NCI-H1930 (cell line): Measurements from ENCODE around the gene CDX2.
"Not testable (repeated sequence)": the region's sequence is repeated elsewhere in the genome, so short reads cannot be mapped to it uniquely, and the experiment has no call there.

Experiments
- DNase-seq, 2 experiments: peaks; one replicate each; lab custom pipeline; 2025; lab: John Stamatoyannopoulos, UW

The CDX2 gene, protein sequence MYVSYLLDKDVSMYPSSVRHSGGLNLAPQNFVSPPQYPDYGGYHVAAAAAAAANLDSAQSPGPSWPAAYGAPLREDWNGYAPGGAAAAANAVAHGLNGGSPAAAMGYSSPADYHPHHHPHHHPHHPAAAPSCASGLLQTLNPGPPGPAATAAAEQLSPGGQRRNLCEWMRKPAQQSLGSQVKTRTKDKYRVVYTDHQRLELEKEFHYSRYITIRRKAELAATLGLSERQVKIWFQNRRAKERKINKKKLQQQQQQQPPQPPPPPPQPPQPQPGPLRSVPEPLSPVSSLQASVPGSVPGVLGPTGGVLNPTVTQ

DNA sequence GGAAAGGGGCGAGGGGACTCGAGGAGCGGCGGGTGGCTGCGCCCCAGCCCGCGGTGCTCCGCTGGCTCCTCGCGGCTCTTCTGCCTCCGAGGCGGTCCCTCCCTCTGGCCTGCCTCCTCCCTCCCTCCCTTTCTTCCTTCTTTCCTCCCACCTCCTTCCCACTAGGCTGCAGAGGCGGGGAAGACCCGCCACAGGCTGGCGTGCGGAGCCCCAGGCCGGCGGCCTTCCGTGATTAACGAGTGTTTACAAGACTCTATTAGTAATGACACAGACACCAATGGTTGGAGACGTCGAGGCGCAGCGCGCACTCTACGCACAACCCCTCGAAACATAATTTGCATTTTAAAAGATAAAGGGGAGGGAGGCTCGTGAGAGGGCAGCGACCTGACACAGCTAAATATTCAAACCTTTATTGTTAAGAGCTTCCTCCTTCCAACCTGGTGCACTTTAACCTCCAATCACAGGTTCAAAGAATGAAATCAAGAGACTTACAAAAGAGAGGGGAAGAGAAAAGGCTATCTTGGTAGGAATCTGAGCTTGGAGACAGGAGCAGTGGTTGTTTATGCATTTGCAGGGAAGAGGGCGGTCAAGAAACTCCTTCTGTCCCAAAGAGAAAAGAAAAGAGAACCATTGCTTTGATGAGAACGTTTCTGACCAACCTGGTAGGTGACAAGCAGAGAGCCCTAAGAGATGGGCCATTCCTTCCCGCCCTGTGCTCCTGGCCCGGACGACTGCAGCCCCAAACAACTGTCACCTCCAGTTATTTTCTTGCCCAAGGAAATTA lies at the start of gene CDX2:
CDX2 (minus strand) TSS at position 234 of the 784 bp plus-strand sequence. CDS start 309 bp downstream, outside the sequence.
- peak in 1 of 2 experiments; percentile 45 for DNase-seq

DNA sequence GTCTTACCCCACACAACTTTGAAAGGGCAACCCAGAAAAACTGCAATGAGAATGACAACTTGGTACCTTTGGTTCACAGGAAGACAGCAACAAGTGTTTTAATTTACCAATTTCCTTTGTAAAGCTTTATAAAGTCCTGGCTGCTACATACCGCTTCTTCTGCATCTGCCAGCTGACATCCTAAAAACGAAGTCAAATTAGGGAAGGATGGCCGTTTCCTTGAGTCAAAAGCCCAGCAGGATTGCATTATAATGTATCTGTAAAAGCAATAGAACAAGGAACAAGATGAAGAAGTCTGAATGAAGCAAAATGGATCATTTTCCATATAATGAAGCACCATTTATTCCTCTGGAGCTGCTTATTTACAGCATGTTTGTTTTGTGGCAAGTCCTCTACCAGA lies 45.2 kb upstream of the CDX2 start:
- DNase-seq, result no peak

DNA sequence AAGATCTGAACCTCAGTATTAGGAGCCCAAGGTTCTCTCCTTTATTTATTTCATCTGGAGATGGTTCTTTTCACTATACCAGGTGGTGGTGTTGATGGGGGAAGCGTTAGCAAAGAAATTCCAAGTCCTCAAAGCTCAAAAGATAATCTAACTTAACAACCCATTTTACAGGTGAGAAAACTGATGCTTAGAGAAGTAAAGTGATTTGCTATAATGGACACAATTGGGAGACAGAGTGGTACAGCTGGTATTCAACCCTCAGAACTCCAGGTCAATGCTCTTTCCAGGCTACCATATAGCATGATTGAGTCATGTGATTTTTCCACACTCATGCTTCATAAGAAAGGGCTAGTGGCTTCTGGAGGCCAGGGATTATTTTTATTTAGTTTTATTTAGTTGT lies 44.4 kb upstream of the CDX2 start:
- no peak for DNase-seq

DNA sequence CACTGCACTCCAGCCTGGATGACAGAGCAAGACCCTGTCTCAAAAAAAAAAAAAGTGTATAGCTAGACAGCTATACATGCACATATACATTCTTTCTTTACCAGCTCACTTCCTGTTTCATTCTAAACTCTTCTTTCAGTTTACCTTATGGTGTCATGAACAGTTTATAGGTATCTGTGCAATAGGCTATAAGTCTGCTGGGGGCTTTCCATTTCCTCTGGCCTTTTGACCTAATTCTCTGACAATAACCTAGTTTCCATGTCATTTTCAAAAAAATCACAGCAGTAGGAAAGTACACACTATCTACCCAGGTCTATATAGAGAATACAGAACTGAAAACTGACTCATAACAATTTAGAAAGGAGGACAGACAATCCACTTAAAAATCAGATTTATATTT lies 43.8 kb upstream of the CDX2 start:
- DNase-seq, result no peak

DNA sequence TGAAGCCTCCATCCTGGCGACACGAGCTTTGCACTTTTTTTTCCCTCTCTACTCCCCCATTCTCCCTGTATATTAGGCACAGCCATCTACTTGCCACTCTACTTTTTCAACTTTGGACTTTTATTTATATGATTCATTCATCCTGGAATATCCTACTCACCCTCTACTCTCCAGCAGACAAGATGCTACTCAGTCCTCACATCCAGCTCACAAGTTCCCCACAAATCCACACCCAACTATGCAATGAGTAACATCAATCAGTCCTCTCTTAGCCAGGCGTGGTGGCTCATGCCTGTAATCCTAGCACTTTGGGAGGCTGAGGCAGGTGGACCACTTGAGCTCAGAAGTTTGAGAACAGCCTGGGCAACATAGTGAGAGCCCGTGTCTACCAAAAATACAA lies 43.3 kb upstream of the CDX2 start:
- DNase-seq, result no peak

DNA sequence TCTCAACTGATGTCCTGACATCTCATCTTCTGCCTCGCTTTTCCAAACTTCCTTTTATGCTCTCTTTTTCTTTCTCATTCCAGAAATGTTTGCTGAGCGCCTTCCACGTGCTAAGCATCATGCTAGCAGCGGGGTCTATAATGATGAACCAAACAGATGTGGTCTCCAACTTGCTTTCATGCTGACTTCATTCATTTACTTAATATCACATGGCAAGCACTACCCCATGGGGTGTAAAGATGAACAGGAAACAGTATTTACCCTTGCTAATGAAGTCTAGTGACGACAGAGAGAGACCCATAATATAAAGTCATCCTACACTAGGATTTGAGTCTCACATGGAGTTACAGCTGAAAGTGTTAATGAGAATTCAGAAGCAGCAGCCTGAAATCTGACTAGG lies 40.9 kb upstream of the CDX2 start:
- DNase-seq, result no peak

DNA sequence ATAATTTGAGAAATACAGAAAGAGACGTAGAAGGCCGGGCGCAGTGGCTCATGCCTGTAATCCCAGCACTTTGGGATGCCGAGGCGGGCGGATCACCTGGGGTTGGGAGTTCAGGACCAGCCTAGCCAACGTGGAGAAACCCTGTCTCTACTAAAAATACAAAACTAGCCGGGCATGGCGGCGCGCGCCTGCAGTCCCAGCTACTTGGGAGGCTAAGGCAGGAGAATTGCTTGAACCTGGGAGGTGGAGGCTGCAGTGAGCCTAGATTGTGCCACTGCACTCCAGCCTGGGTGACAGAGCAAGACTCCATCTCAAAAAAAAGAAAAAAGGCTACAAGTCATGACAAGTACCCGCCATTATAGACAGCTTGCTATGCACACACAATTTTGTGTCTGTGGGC lies 35.9 kb upstream of the CDX2 start:
- DNase-seq, result not testable (repeated sequence)

DNA sequence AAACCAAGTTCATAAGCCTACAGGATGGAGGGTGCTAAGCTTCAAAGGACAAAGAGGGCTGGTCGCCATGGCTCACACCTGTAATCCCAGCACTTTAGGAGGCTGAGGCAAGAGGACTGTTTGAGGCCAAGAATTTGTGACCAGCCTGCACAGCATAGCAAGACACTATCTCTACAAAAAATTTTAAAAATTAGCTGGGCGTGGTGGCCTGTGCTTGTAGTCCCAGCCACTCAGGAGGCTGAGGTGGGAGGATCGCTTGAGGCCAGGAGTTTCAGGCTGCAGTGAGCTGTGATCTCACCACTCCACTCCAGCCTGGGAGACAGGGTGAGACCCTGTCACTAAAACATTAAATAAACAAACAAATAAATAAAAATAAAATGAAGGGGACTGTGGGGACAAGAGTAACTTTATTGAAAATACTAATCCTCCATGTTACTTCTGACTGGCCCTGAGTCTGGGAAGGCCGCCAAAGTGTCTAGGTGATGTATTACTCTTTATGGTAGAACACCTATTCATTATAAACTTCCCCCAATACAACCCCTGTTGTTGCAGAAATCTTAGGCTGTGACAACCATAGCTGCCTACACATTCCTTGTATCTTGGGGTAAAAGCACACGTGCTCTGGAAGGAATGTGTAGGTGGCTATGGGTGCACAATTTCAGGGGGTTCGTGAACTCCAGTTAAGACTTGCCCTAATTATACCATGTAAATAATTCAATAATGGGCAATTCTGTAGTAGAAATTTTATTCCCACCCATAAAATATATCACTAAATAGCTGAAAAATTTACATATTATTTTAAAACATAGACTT lies 34.0 kb upstream of the CDX2 start:
- DNase-seq, result no peak

DNA sequence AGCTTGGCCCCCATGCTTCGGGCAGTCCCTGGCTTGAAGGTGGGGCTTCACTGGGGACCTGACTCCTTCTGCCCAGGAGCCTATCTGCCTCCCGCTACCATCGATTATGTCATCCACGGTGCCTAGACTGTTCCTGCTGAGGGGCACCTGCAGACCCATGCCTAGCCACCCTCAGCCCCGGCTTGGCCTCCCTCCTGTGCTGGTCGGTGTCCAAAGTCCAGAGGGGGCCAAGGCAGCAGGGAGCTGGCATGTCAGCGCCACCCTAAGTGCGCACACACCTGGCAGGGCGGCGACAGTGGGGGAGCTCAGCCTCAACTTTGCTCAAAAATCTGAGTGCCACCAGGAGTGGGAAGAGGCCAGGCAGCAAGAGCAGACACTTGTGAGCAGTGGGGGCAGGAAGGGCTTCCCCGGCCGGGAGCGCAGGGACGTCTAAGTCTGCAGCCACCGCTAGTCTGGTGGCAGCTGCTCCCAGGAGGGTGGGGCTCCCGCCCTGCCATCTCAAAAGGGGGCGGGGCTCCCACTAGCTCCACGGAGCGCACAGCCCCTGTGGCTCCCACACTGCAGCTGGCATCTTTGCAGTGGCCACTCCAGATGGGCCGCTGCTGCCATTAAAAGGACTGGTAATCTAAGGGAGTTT lies 32.8 kb upstream of the CDX2 start:
- DNase-seq, result no peak

DNA sequence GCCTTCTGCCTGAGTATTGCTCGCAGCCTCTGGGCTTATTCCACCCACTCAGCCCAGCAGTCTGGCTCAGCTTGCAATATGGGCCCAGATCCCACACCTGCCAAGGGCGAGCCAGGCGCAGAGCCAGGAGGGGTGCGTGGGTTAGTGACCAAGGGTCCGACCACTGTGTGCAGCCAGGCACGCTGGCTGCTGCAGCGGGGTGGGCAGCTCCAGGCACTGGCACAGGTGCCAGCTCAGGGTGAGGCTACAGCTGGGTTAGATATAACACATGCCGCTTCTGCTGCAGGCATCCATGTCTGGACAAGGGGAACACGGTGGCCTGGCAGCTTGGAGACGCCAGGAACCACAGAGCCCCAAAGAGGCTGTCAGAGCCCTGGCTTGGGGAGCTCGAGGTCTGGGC lies 31.9 kb upstream of the CDX2 start:
- no peak for DNase-seq

DNA sequence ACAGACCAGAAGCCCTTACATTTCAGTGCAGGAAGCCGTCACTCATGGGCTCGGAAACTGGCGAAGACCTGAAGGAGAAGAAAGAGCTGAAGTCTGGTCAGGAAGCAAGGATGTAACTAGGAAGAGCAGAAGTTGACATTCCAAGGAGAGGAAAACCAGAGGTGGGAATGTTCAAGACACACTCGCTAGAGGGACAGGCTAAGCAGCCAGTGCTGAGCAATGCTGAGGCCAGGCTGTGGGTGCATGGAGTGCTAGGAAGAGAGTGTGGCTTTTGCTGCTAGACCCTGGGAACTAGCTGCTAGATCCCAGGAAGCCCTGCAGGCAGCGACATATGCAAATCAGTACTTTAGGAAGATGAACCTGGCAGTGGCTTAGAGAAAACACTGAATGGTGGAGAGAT lies 31.5 kb upstream of the CDX2 start:
- DNase-seq, result no peak

DNA sequence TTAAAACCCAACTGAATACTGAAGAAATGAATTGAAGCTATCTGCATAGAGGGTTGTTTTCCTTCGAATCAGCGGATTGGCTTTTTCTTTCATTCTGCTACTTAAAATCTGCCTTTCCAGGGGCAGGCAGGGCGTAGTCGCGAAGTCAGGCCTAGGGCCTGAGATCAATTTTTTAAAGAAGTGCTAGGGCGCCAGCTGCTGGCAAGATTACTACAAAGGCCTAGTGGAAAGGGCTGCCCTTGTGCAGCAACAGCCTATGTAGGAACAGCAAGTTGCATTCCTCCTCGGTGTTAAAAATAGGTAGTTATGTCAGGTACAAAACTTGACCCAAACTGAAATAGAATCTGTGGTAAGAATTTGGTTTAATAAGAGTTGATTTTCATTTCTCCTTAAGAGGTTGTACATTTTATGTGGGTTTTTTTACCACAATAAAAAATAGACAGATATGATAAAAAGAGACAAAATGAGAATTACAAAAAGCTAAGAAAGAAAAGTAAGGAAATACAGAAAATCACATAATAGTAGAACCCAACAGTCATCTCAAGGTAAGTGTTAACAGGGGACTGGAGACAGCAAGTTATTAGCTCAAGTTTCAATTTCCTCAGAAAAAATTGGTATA lies 28.9 kb upstream of the CDX2 start:
- peak; percentile 20 to 41 for DNase-seq

DNA sequence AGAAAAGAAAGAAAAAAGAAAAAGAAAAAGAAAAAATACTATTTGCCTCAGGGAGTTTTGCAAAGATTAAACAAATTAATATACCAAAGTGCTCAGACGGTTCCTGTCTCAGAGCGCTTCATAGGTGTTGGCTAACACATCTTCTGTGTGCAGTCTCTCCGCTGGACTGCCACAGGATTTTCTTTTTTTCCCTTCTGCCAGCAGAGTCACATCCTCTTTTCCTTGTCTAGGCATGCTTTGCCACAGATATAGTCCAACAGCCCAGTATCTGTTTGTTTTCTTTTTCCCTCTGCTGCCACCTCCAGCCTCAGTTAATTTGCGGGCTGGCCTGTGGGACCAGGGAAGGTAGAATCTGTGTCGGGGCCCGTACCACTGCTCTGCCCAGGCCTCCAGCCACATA lies 22.8 kb upstream of the CDX2 start:
- no peak for DNase-seq

DNA sequence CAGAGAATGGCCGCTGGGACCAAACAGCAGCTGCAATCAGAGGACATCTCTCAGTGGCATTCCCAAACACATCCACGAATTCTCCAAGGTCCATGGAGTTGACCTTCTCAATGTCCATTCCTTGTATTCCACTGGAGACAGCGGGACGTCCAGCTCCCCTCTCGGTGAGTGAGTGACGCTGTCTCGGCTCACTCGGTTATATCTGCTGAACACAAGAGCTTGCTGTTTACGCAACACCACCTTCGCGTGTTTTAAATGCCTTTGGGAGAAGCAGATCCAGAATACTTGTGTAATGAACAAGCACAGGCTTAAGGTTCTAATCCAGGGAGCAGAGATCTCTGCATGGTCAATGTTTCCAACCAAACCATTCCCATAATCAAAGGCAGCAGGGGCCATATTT lies 19.4 kb upstream of the CDX2 start, which contains the start of gene URAD:
URAD (minus strand) TSS at position 174 of the 400 bp plus-strand sequence; CDS start at position 118, 56 bp downstream.
- DNase-seq, result no peak

DNA sequence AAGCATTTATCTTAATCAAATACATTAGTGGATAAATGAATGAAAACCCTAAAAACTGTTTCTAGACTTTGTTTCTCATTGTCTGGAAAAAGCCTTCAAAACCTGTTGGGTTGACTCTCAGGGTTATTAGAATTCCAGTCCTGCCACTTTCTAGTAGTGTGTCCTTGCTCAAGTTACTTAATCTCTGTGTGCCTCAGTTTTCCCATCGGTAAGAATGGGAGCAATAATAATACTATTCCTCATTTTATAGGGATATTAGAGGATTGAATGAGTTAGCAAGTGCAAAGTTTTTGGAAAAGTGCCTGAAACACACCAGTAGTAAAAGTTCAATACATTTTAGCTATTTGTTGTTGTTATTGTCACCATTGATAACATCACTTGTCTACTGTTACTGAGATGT lies 16.5 kb upstream of the CDX2 start:
- no peak for DNase-seq

DNA sequence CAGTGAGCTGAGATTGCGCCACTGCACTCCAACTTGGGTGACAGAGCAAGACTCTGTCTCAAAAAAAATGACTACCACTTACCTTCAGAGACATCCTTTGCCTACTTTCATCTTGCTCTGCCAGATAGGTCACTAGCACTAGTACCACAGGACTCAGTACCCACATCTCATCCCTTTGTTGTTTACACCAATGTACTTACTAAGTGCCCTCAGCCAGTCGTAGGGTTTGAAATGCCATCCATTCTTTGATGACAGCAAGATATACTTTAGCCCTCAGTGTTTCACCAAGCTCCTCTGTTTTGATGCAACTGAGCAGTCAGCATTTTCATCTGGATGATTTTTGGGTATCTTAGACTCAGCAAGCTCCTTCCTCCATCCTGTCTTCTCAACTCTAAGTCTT lies 13.2 kb upstream of the CDX2 start:
- no peak for DNase-seq

DNA sequence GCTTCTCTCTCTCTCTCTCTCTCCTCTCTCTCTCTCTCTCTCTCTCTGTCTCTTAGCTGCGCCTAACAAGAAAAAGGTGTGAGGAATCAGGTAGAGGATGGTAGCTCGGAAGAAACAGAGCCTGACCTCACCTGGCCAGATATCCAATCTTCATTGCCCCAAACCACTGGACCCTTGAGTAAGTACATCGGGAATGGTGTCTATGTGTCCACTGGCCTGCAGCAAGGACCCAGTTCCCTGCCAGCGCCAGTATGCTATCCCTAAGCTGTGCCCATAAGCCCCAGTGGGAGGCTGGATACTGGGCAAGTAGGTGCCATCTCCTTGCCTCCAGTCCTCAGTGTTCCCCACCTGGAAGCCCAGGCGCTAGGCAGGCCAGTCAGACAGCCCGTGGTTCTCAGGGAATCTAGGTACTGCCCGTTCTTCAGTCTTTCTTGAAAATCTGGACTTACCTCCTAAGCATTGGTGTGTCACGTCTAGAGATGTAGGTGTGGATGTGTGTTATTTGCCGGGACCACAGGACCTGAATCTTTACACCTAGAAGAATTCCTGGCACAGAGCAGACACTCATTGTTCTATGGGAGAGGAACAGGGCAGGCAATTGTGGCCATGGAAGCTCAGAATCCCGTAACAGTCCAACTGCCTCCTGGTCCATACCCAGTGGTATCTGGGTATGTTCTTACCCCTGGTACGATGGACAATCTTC lies 12.0 kb upstream of the CDX2 start:
- DNase-seq, result no peak

DNA sequence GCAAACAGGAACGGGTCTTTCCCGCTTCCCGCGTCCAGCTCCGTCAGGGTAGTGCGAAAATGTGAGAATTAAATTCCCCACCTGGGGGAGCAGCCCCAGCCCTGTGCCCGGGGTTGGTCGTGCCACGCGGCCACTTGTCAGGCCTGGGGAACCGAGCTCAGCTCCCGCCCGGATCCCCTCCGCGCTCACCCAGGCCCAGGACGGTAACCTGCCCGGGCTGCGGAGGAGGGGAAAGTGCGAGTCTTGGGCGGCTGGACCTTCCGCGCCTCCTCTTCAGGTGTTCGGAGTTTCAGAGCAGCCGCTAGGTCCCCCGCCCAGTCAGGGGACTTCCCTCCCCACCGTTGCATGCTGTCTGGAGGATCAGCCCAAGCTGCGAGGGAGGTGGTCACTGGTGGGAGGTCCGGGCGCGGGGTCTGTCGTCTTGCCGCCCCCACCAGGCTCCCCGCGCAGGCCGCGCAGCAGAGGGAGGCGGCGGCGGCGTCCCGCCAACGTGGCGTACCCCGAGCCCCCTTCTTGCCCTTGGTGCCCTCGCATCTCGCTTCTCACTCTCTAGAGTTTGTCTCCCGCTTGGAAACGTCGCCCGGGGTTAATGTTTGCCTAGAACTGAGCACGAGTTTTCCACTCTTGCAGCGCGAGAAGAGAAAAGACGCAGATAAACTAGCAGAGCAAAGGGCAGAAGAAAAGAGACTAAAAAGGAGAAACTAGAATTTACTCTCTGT lies 11.3 kb upstream of the CDX2 start:
- DNase-seq, result no peak

DNA sequence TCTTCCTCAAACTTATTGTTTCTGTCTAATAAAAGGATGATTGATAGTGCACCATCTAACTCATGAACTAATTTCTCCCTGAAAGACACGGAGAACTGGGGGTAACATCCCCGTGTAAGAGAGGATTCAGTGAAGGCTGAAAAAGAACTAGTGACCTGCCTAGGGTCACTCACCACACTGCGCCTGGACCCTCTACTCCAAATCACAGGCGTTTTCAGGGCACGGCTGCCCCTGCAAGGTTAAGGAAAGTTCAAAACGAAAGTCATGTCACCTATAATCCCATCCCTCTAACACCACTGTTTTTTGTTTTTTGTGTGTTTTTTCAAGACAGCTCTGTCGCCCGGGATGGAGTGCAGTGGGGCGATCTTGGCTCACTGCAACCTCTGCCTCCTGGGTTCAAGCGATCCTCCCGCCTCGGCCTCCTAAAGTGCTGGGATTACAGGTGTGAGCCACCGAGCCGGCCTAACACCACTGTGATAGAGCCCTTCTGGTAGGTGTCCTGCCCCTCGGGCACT lies 10.7 kb upstream of the CDX2 start:
- no peak for DNase-seq

DNA sequence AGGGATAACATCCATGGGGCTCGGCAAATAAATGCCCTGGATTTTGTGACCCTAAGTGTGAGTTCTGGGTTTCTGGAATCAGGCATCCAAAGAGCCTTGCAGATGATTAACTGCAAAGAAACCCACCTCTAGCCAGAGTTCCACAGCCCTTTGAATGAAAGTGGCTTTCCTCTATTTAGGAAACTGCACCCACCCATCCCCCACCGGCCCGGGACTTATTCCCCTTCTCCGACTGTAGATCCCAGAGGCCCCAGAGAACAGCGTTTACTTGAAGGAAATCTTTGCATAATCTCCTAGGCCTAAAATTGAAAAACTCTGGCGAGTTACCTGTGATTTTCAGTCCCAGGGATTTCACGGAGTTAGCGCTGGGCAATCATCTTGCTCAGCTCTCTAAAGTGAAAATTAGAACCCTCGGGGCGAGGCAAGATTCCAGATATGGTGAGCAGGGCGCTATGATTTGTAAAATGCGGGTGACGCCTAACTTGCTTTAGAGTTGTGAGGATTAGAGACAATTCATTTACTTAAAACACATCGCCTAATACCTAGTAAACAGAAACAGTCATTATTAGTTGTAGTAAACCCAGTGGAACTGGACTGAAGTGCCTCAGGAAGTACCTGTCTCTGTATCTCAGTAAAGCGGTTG lies 10.0 kb upstream of the CDX2 start:
- no peak for DNase-seq
